ENCODE results near the gene ADAM15.

DNA sequence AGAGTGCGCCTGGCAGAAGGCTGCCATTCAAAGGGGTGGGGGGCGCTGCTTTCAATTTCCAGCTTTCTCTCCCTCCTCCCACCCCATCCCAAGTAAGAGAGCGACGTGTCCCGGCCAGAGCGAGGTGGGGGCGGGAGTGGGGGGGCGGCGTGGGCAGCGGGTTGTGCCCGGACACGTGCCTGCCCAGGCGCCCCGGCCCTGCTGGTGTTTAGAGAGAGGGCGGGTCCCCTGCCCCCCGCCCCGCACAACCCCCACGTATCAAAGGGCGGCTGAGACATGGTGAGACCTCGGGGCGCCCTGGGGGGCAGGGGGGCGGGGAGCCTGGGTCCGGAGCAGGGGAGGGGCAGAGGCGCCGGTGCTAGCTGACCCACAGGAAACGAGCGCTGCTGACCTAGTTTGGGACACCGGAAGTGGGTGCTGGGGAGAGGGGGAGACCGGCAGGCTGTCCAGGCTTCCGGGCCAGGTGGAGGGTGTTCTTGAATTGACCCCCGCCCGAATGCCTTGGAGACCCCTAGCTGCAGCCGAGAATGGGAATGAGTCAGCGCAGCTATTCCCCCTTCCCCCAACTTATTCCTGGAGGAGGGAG lies 47.3 kb upstream of the ADAM15 start:
- TF ChIP-seq SP1 (CRISPR knock-in tag; conservative IDR thresholded peaks at IDR 0.05): no peak
- TF ChIP-seq, protein P1, sequence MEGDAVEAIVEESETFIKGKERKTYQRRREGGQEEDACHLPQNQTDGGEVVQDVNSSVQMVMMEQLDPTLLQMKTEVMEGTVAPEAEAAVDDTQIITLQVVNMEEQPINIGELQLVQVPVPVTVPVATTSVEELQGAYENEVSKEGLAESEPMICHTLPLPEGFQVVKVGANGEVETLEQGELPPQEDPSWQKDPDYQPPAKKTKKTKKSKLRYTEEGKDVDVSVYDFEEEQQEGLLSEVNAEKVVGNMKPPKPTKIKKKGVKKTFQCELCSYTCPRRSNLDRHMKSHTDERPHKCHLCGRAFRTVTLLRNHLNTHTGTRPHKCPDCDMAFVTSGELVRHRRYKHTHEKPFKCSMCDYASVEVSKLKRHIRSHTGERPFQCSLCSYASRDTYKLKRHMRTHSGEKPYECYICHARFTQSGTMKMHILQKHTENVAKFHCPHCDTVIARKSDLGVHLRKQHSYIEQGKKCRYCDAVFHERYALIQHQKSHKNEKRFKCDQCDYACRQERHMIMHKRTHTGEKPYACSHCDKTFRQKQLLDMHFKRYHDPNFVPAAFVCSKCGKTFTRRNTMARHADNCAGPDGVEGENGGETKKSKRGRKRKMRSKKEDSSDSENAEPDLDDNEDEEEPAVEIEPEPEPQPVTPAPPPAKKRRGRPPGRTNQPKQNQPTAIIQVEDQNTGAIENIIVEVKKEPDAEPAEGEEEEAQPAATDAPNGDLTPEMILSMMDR (IDR thresholded peaks at IDR 0.05): no peak

Measured in WTC11 (cell line).